ENCODE results near the gene SLC2A9. TPM values are rescaled to one million over a fixed set of nuclear protein-coding genes. Genes with fewer than 3 reads are reported as not detected.

SLC2A9 gene
- total RNA-seq, 2 experiments from 2014 or later, result 0.39 to 0.76 TPM

Other genes with a start within 250 kb of the SLC2A9 start
- gene DRD5, start 239.9 kb downstream of the SLC2A9 start, total RNA-seq, result not detected
- 100 to 1,000 TPM; 308 to 354 TPM for gene WDR1, start 95.3 kb upstream of the SLC2A9 start, total RNA-seq

Measured in activated CD4-positive, alpha-beta T cell treated with anti-CD3 and anti-CD28 coated beads for 36 hours (primary cell).